MM.1S (cell line): ENCODE measurements around the gene IPO9.
A peak's percentile ranks its signal among the peaks of the same experiment; 100 is the strongest.

Experiments
- DNase-seq: peaks from one replicate; pipeline ENCODE4 v3.0.0-alpha.2; 2015
- H2AFZ ChIP-seq: fragments of 300-600 bp; sonication (generic); 2 replicates; pipeline ENCODE4 v1.6.0; 2016; ENCODE audit warnings: antibody characterized with exemption, low read length
- H3F3A ChIP-seq: fragments of 300-600 bp; sonication (generic); 2 replicates; pipeline ENCODE4 v1.6.1; 2016; ENCODE audit warnings: mild to moderate bottlenecking, antibody characterized with exemption, low read length, moderate library complexity, mixed read lengths; ENCODE audit not compliant: insufficient read depth
- H3K27ac ChIP-seq: fragments of 300-600 bp; sonication (generic); 2 replicates; pipeline ENCODE4 v1.5.1; 2016; ENCODE audit warnings: mild to moderate bottlenecking, low read length
- H3K27me3 ChIP-seq: fragments of 300-600 bp; sonication (generic); replicated peaks from 2 replicates; pipeline ENCODE4 v1.6.0; 2016; ENCODE audit warnings: low read length; ENCODE audit not compliant: insufficient read depth
- H3K36me3 ChIP-seq: fragments of 300-600 bp; sonication (generic); replicated peaks from 2 replicates; pipeline ENCODE4 v1.6.1; 2016; ENCODE audit warnings: mild to moderate bottlenecking, low read length, mixed read lengths; ENCODE audit not compliant: insufficient read depth
- H3K4me1 ChIP-seq: fragments of 300-600 bp; sonication (generic); 2 replicates; pipeline ENCODE4 v1.6.1; 2016; ENCODE audit warnings: low read length, mixed read lengths
- H3K4me2 ChIP-seq: fragments of 300-600 bp; sonication (generic); 2 replicates; pipeline ENCODE4 v1.6.0; 2016; ENCODE audit warnings: low read depth, low read length
- H3K4me3 ChIP-seq: fragments of 300-600 bp; sonication (generic); 2 replicates; pipeline ENCODE4 v1.5.1; 2016; ENCODE audit warnings: low read length, mixed read lengths
- H3K79me2 ChIP-seq: fragments of 300-600 bp; sonication (generic); 2 replicates; pipeline ENCODE4 v1.6.1; 2016; ENCODE audit warnings: mixed run types, low read length, mixed read lengths
- H3K9ac ChIP-seq: fragments of 300-600 bp; sonication (generic); 2 replicates; pipeline ENCODE4 v1.6.1; 2016; ENCODE audit warnings: low read length, mixed read lengths
- H3K9me2 ChIP-seq: fragments of 300-600 bp; sonication (generic); replicated peaks from 2 replicates; pipeline ENCODE4 v1.6.1; 2016; ENCODE audit warnings: mild to moderate bottlenecking, low read length, mixed read lengths; ENCODE audit not compliant: insufficient read depth
- H3K9me3 ChIP-seq: fragments of 300-600 bp; sonication (generic); replicated peaks from 2 replicates; pipeline ENCODE4 v1.6.1; 2016; ENCODE audit warnings: mild to moderate bottlenecking, low read length, mixed read lengths; ENCODE audit not compliant: insufficient read depth
- H4K20me1 ChIP-seq: fragments of 300-600 bp; sonication (generic); 2 replicates; pipeline ENCODE4 v1.6.1; 2016; ENCODE audit warnings: mild to moderate bottlenecking, low read length, moderate library complexity, mixed read lengths; ENCODE audit not compliant: insufficient read depth
- EZH2 ChIP-seq: fragments of 300-600 bp; sonication (generic); optimal IDR thresholded peaks from 2 replicates; pipeline ENCODE3; 2017; ENCODE audit warnings: low read depth, mild to moderate bottlenecking, antibody characterized with exemption, low read length, mixed read lengths
- EZH2phosphoT487 ChIP-seq: fragments of 300-600 bp; sonication (generic); IDR thresholded peaks from 2 replicates; pipeline ENCODE4 v1.6.1; 2018; ENCODE audit warnings: antibody characterized with exemption, low read length
- TF ChIP-seq, protein P1 (sequence below): fragments of 300-600 bp; sonication (generic); IDR thresholded peaks from 2 replicates; pipeline ENCODE4 v1.5.1; 2016; ENCODE audit warnings: antibody characterized with exemption, low read length, mixed read lengths

IPO9 gene

DNA sequence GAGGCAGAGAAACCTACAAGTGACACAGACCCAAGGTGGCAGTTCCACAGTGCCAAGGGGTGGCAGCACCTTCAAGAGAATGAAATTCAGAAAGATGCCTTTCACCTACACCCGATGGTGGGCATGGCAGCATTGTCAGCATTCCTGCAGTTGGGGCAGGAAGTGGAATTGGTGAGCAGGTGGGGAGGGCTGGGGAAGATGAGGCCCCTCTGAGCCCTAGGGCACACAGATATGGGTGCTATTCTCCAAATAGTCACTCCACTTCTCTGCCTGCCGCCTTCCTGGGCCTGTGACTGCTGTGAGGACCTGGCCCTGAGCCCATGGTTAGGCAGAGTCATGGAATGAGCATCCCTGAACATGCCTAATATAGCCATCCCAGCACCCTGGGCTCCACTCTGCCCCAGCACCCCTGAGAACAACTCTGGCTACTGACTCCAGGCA is 68.0 kb downstream of the IPO9 start:
- TF ChIP-seq, protein P1, sequence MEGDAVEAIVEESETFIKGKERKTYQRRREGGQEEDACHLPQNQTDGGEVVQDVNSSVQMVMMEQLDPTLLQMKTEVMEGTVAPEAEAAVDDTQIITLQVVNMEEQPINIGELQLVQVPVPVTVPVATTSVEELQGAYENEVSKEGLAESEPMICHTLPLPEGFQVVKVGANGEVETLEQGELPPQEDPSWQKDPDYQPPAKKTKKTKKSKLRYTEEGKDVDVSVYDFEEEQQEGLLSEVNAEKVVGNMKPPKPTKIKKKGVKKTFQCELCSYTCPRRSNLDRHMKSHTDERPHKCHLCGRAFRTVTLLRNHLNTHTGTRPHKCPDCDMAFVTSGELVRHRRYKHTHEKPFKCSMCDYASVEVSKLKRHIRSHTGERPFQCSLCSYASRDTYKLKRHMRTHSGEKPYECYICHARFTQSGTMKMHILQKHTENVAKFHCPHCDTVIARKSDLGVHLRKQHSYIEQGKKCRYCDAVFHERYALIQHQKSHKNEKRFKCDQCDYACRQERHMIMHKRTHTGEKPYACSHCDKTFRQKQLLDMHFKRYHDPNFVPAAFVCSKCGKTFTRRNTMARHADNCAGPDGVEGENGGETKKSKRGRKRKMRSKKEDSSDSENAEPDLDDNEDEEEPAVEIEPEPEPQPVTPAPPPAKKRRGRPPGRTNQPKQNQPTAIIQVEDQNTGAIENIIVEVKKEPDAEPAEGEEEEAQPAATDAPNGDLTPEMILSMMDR = peak; percentile 47
- no peak for TF ChIP-seq EZH2phosphoT487
- DNase-seq = peak; percentile 69
- Histone ChIP-seq H3K9me2 (no peaks in the 10 kb centered on the region), H3K4me2 (peak overlapping the region; percentile 49; the same call in 1 of the 2 replicates), H3K4me3 (no peak overlapping the region), H3K9me3 (no peaks in the 10 kb centered on the region), H3K36me3 (no peaks in the 10 kb centered on the region), H2AFZ (peak overlapping the region; percentile 56), H4K20me1 (no peaks in the 10 kb centered on the region), H3K9ac (no peak overlapping the region), H3F3A (no peaks in the 10 kb centered on the region), H3K4me1 (peaks cover 13% of the 10 kb centered on the region), H3K27me3 (no peaks in the 10 kb centered on the region), H3K27ac (no peak overlapping the region), H3K79me2 (no peaks in the 10 kb centered on the region)

DNA sequence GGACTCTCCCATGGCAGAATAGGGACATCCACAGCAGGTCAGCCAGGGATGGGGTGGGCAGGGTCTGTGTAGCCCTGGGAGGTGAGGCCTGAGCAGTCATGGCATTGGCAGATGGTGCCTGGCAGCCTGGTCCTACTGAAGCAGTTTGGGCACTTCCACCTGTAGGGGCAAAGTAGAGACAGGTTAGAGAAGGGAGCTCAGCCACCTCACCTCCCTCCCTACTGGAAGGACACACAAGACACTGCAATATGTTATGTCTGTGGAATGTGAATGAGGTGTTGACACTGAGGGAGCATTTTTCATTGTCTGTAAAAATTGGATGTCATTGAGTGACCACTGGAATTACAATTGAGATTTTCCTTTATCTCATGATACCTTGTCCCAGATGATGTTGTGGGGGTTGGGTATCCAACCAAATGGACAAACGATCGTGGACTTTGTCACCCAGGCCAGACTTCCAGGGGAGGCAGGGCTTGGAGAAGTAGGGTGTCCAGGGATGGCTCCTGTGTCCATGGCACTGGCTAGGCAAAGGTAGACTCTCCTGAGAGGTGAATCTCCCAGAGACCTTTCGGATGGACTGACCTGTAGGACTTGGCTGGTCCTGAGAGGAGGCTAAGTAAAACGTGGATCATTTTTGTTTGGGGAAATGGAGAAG is 69.4 kb downstream of the IPO9 start:
- H3K9me2 ChIP-seq = no peaks in the 10 kb centered on the region
- no peak for TF ChIP-seq EZH2phosphoT487
- TF ChIP-seq EZH2 = no peak
- TF ChIP-seq, protein P1 = no peak
- no peaks in the 10 kb centered on the region for H3K79me2 ChIP-seq
- H4K20me1 ChIP-seq = no peaks in the 10 kb centered on the region
- no peak for DNase-seq
- no peak overlapping the region for H3K9ac ChIP-seq
- H2AFZ ChIP-seq = no peak overlapping the region
- H3K27ac ChIP-seq = no peak overlapping the region
- H3K27me3 ChIP-seq = no peaks in the 10 kb centered on the region
- no peaks in the 10 kb centered on the region for H3F3A ChIP-seq
- H3K4me1 ChIP-seq = peaks cover 13% of the 10 kb centered on the region
- H3K36me3 ChIP-seq = no peaks in the 10 kb centered on the region
- no peaks in the 10 kb centered on the region for H3K9me3 ChIP-seq
- H3K4me3 ChIP-seq = no peak overlapping the region
- no peak overlapping the region for H3K4me2 ChIP-seq

DNA sequence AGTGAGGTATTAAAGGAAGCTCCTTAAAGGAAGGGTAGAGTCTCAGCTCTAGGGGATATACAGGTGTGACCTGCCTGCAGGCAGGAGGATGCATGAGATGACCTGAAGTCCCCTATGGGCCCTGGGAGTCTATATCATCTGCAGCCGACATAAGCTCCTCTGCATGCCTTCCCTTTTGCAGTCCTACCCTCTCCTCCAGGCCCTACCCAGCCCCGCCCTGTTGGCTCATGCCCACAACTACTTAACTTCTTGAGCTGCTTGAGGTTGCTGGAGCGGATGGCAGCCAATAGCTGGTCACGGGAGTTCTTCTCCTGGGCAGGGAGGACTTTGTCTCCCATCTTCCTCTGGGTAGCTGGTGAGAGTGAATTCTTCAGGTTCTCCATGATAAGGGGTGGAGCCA is 70.0 kb downstream of the IPO9 start:
- no peak overlapping the region for H3K4me2 ChIP-seq
- H3K27me3 ChIP-seq = no peaks in the 10 kb centered on the region
- H3K27ac ChIP-seq = no peak overlapping the region
- H3K9me3 ChIP-seq = no peaks in the 10 kb centered on the region
- no peaks in the 10 kb centered on the region for H4K20me1 ChIP-seq
- H3F3A ChIP-seq = no peaks in the 10 kb centered on the region
- no peak overlapping the region for H3K4me3 ChIP-seq
- H3K9me2 ChIP-seq = no peaks in the 10 kb centered on the region
- TF ChIP-seq EZH2 (no peak), EZH2phosphoT487 (no peak)
- TF ChIP-seq, protein P1 = no peak
- no peaks in the 10 kb centered on the region for H3K79me2 ChIP-seq
- DNase-seq = no peak
- H3K9ac ChIP-seq = no peak overlapping the region
- peaks cover 13% of the 10 kb centered on the region for H3K4me1 ChIP-seq
- H2AFZ ChIP-seq = no peak overlapping the region
- H3K36me3 ChIP-seq = no peaks in the 10 kb centered on the region
